Spinal cord (tissue), 10 donors: ENCODE measurements around the gene PBXIP1. TPM values are rescaled to one million over a fixed set of nuclear protein-coding genes. Genes with fewer than 3 reads are reported as not detected.

Experiments used
- DNase-seq, 6 donors: peaks; one replicate each; pipeline versions ENCODE4 v3.0.0 to v3.0.0-alpha.2; 2013 to 2015; ENCODE audit warnings: low spot score in 6 of 6, low read depth in 4 of 6
- H3K27ac ChIP-seq: one replicate; pipeline ENCODE4 v1.5.1; 2013; ENCODE audit warnings: low read depth, low read length, control low read depth
- H3K27me3 ChIP-seq: one replicate; pipeline ENCODE4 v1.6.1; 2013; ENCODE audit warnings: low read length; ENCODE audit not compliant: control insufficient read depth, insufficient read depth
- H3K36me3 ChIP-seq: one replicate; pipeline ENCODE4 v1.6.1; 2013; ENCODE audit warnings: low read length; ENCODE audit not compliant: control insufficient read depth, insufficient read depth
- H3K4me1 ChIP-seq: one replicate; pipeline ENCODE4 v1.6.1; 2013; ENCODE audit warnings: low read length; ENCODE audit not compliant: control insufficient read depth, insufficient read depth
- H3K4me3 ChIP-seq: one replicate; pipeline ENCODE4 v1.5.1; 2013; ENCODE audit warnings: low read depth, low read length, control low read depth
- H3K9me3 ChIP-seq: one replicate; pipeline ENCODE4 v1.6.1; 2013; ENCODE audit warnings: low read length; ENCODE audit not compliant: control insufficient read depth, insufficient read depth
- WGBS: methylation state at CpG from one replicate; pipeline ENCODE4 v1.1.5; 2013; ENCODE audit warnings: missing lambda C conversion rate; ENCODE audit not compliant: insufficient coverage; 5-methylcytosine and 5-hydroxymethylcytosine counted together
- polyA plus RNA-seq, 2 donors: library from polyadenylated mRNA; unstranded; fragments of 120-200 nt; gene quantifications; one replicate each; pipeline ENCODE4 v1.2.1, GENCODE V29; 2013; ENCODE audit not compliant: insufficient read length in 2 of 2
- total RNA-seq, 2 donors: library from RNA; depleted of rRNA in 1 of 2; stranded (reverse); fragments of 120-200 nt in 1 of 2; fragments of >200 nt in 1 of 2; gene quantifications; one replicate each; pipeline versions ENCODE4 v1.2.3 to v1.2.4, GENCODE V29; 2013 to 2014
- donor health status: healthy.

The PBXIP1 gene
- total and polyA plus RNA-seq, 4 donors, result 57.5 to 143 (median 67.3) TPM

DNA sequence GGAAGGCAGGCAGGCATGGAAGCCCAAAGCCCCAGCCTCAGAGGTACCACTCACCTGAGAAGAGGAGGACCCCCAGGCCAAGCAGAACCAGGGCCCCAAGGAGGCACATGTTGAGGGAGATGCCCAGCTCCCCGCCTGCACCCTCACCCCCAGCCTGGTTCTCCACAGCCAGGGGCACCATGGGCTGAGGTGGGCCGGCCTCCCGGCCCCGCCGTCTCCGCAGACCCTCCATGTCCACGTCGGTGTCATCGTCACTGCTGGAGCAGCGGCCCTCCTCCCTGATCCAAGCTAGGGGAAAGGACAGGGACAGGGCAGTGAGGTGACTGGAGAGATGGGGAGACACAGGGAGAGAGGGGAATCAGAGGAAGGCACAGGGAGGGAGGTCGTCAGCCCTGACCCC, 7.8 kb downstream of the PBXIP1 start:
- Histone ChIP-seq H3K36me3 (peaks cover 57% of the 10 kb centered on the region), H3K9me3 (no peaks in the 10 kb centered on the region), H3K27ac (no peak overlapping the region), H3K4me1 (peaks cover 31% of the 10 kb centered on the region), H3K4me3 (no peak overlapping the region), H3K27me3 (no peaks in the 10 kb centered on the region)
- 89% methylated on average over 3 of the region's 11 CpGs for WGBS
- DNase-seq, result no peak

DNA sequence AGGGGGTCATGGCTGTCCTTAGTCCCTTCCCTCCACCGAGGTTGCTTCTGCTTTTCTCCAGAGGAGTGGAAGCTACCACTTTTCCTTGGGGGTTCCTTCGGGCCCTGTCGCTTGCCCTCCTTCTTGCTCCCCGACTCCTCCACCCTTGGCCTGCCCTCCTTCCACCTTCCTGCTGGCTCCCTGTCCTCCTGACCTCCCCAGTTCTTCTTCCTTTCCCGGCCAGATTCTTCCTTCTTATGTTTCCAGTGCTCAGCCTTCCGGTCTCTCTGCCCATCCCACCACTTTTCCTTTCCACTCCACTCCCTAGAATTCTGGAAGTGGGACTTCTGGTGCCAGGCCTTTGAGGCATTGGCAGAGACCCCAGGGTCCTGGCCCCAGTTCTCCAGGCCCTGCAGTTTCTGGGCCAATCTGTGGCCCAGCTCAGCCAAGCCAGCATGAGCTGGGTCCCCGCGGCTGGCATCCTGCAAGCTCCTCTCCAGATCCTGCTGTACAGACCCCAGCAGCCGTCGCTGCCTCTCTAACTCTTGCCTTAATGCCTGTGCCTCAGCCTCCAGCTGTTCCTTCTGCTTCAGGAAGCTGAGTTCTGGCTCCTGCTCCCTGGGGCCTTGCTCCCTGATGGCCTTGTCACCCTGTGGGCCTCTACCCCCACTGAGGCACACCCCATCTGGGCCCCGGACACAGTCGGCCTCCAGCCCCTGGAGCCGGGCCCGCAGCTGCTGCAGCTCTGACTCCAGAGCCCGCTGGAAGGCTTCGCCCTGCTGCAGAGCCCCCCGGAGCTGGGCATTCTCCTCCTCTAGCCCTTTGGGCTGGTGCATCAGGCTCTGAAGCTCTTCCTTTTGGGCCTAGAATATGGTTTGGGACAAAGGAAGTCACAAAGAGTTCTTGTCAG, 9.7 kb downstream of the PBXIP1 start:
- no peaks in the 10 kb centered on the region for H3K9me3 ChIP-seq
- peaks cover 32% of the 10 kb centered on the region for H3K4me1 ChIP-seq
- no peaks in the 10 kb centered on the region for H3K27me3 ChIP-seq
- no peak for DNase-seq
- peaks cover 43% of the 10 kb centered on the region for H3K36me3 ChIP-seq
- 81% methylated on average over 16 of the region's 17 CpGs for WGBS
- H3K4me3 ChIP-seq, result no peak overlapping the region
- H3K27ac ChIP-seq, result no peak overlapping the region

GRCh38 chr1:154945160-154945961, 10.5 kb downstream of the PBXIP1 start:
- no peaks in the 10 kb centered on the region for H3K9me3 ChIP-seq
- no peak overlapping the region for H3K27ac ChIP-seq
- H3K4me3 ChIP-seq, result no peak overlapping the region
- DNase-seq, result no peak
- H3K4me1 ChIP-seq, result peaks cover 41% of the 10 kb centered on the region
- H3K27me3 ChIP-seq, result no peaks in the 10 kb centered on the region
- peaks cover 35% of the 10 kb centered on the region for H3K36me3 ChIP-seq
- WGBS, result 80% methylated on average over 14 of the region's 15 CpGs

DNA sequence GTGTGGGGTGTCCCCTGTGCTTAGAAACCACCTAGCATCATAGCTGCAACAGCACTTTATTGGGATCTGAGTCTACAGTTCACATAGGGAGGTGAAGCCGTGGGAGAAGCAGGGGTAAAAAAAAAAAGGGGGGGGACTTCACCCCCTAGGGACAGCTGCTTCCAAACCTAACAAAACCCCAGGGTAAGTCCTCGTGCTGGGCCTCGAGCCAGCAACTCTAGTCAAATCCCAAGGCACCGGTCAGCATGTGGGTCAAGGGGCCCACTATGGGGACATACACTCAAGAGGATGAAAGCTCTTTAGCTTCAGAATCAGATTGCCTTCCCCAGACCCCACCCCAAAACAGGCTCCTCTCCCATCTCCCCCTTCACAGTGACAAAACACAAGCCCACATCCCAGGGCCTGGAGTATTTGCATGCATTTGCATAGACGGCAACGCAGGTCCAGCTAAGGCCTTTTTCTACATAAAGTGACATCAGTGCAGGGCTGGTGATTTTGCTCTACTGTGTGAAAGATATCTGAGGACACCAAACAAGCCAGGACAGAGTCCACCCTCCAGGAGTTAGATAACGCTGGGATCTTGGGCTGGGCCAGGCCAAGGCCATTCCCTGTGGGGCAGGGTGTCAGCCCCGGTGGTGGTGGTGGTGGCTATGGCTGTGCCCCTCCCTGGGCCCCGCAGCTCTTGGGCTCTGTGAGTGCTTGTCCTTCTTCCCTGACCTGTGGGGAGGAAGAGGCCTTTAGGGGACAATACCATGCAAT, 11.3 kb downstream of the PBXIP1 start:
- DNase-seq, result no peak
- no peaks in the 10 kb centered on the region for H3K27me3 ChIP-seq
- peak overlapping the region; percentile 54 for H3K27ac ChIP-seq
- 47% methylated on average over 4 of the region's 9 CpGs for WGBS
- H3K36me3 ChIP-seq, result peaks cover 32% of the 10 kb centered on the region
- H3K9me3 ChIP-seq, result no peaks in the 10 kb centered on the region
- H3K4me3 ChIP-seq, result no peak overlapping the region
- peaks cover 48% of the 10 kb centered on the region for H3K4me1 ChIP-seq

DNA sequence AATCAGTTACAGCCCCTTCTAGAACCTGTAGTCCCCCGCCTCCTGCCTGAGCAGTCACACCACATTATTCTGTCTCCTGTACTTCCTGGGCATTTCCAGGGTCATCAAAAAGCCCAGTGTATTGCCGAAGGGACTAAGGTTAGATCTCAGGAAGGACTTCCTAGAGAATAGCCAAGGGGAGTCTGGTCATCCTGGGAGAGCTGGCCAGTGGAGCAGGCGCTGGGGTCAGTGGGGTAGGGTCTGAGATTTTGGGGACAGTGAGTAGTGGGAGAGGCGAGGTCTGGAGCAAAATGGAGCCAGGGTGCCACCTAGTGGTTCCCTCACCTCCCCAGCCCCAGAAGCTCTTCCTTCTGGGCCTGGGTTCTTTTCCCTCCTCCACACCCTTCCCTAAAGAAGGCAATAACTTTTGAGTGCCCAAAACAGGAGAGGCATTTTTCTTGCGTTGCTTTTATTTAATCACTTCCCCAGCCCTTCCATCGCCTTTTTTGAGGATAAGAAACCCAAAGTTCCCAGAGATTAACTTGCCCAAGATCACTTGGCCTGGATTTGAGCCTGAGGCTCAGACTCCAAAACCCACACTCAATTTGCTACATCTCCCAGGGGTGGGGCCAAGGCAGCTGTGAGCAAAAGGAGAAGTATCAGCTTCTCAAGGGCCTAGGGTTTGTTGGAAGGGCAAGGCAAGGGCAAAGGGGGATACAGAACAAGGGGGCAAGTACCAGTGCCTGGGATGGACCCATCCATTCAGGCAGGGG, 12.1 kb downstream of the PBXIP1 start:
- H3K27ac ChIP-seq, result peak overlapping the region; percentile 54
- H3K36me3 ChIP-seq, result peaks cover 32% of the 10 kb centered on the region
- no peaks in the 10 kb centered on the region for H3K27me3 ChIP-seq
- H3K9me3 ChIP-seq, result no peaks in the 10 kb centered on the region
- 43% methylated on average over 5 of the region's 6 CpGs for WGBS
- peak in 2 of 6 donors; percentile 77 to 82 for DNase-seq
- H3K4me1 ChIP-seq, result peaks cover 48% of the 10 kb centered on the region
- no peak overlapping the region for H3K4me3 ChIP-seq

GRCh38 chr1:154941333-154942013, 14.4 kb downstream of the PBXIP1 start:
- Histone ChIP-seq H3K27me3 (no peaks in the 10 kb centered on the region), H3K4me1 (peaks cover 53% of the 10 kb centered on the region), H3K4me3 (no peak overlapping the region), H3K27ac (no peak overlapping the region), H3K36me3 (peaks cover 16% of the 10 kb centered on the region), H3K9me3 (no peaks in the 10 kb centered on the region)
- WGBS, result 58% methylated on average over 4 of the region's 5 CpGs
- DNase-seq, result peak in 2 of 6 donors; percentile 67 to 69

DNA sequence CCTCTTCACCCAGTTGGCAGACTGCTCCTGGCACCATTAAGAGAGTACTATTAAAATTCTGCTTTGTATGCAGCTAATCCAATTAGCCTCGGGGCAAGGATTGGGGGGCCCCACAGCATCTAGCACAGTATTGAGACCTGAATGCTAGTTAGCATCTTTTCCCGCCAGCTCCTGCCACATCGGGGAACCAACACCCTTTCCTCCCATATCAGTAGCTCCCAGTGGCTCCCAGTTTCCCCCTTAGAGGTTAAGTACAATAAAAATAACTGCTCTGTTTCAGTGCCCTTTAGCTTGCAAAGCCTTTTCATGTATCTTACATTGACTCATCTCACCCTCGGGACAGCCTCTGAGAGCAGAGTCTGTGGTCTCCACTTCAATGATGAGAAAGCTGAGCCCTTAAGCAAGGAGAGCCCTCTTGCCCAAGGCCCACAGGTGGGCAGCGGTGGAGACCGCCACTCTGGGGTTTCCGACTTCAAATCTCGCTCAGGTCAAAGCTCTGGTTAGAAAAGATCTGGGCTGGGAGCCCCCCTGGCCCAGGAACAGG, 15.2 kb downstream of the PBXIP1 start:
- Histone ChIP-seq H3K4me1 (peaks cover 61% of the 10 kb centered on the region), H3K27me3 (no peaks in the 10 kb centered on the region), H3K27ac (peak overlapping the region; percentile 37), H3K36me3 (peaks cover 9% of the 10 kb centered on the region), H3K4me3 (no peak overlapping the region), H3K9me3 (no peaks in the 10 kb centered on the region)
- peak in 2 of 6 donors; percentile 39 to 64 for DNase-seq
- WGBS, result 61% methylated on average over 6 of the region's 8 CpGs

GRCh38 chr1:154940213-154940560, 15.7 kb downstream of the PBXIP1 start:
- WGBS, result no CpG with 5 or more reads among the region's 1 CpG
- Histone ChIP-seq H3K27me3 (no peaks in the 10 kb centered on the region), H3K27ac (no peak overlapping the region), H3K4me1 (peaks cover 62% of the 10 kb centered on the region), H3K9me3 (no peaks in the 10 kb centered on the region), H3K36me3 (peaks cover 5% of the 10 kb centered on the region), H3K4me3 (no peak overlapping the region)
- no peak for DNase-seq
